ENCODE measurements around the gene APRT.

GRCh38 chr16:88799569-88800276 is 12.0 kb downstream of the APRT start:
- TF ChIP-seq, protein P1, sequence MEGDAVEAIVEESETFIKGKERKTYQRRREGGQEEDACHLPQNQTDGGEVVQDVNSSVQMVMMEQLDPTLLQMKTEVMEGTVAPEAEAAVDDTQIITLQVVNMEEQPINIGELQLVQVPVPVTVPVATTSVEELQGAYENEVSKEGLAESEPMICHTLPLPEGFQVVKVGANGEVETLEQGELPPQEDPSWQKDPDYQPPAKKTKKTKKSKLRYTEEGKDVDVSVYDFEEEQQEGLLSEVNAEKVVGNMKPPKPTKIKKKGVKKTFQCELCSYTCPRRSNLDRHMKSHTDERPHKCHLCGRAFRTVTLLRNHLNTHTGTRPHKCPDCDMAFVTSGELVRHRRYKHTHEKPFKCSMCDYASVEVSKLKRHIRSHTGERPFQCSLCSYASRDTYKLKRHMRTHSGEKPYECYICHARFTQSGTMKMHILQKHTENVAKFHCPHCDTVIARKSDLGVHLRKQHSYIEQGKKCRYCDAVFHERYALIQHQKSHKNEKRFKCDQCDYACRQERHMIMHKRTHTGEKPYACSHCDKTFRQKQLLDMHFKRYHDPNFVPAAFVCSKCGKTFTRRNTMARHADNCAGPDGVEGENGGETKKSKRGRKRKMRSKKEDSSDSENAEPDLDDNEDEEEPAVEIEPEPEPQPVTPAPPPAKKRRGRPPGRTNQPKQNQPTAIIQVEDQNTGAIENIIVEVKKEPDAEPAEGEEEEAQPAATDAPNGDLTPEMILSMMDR (IDR thresholded peaks at IDR 0.05): no peak
- no peak for TF ChIP-seq POLR2AphosphoS5 (IDR thresholded peaks at IDR 0.05)
